NCI-H446 treated with DMSO at 0.1 percent for 48 hours (cell line): ENCODE data around the gene CDK5RAP2.

Source experiments
- DNase-seq: peaks from one replicate; lab custom pipeline; 2025; lab: John Stamatoyannopoulos, UW

Gene CDK5RAP2

DNA sequence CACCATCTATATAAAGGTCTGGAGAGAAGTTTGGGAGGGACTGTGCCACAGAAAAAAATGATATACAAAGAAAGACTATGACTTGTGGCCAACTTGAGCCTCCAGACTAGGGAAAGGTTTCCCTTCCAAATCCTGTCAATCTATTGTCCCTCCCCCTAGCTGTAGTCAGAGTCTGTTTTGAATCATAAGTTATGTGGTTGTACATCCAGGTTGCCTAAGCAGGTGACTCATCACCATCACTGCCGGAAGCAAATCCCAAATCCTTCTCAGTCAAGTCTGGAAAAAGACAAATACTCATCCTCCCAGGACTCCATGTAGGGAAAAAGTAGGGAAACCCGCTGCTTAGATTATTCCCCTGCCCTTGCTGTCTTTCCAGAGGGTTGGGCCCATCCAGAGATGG is 235.7 kb downstream of the CDK5RAP2 start:
- peak; percentile 6 for DNase-seq

DNA sequence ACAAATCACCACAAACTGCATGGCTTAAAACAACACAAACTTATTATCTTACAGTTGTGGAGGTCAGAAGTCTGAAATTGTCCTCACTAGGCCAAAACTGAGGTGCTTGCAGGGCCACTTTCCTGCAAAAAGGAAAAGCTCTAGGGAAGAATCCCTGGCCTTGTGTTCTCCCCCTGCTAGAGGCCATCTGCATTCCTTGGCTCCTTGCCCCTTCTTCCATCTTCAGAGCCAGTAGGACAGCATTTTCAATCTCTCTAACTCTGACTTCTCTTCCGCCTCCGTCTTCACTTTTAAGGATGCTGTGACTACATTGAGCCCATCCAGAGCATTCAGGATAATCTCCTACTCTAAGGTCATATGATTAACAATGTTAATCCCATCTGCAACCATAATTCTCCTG is 236.6 kb downstream of the CDK5RAP2 start:
- peak; percentile 18 for DNase-seq
